WI38 (cell line): ENCODE measurements around the gene SAMD4A.

Source experiments
- H3K4me3 ChIP-seq: 2 replicates; pipeline ENCODE4 v1.5.1; 2011; ENCODE audit warnings: low read depth, mild to moderate bottlenecking, control low read depth, low read length
- TF ChIP-seq, protein P1 (sequence below): IDR thresholded peaks from 2 replicates; pipeline ENCODE4 v1.5.1; 2012; ENCODE audit warnings: low read depth, mild to moderate bottlenecking, control low read depth, low read length

The SAMD4A gene

DNA sequence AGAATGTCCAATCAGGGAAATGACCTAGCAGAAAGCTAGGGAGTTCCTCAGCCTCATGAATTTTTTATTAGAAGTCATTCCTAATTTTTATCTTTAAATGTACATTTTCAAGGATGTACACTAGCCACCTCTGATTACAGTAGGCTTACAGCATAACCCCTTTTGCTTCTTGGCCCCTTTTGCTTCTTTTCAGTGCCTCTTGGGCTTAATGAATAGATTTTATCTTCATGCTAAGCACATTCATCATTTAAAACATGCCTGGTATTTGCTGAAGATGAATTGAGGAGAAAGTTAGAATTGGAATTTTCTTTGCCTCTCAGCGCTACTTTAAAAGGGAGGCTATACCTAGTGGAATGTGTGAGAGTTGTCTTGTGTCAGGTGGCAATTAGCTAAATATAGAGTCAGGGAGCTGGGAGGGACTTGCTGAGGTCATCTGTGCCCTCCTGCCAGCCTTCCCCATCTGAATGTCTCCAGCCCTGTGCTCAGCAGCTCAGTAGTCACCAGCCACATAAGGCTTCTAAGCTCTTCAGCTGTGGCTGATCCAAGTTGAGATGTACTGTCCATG is 132.1 kb downstream of the SAMD4A start:
- no peak overlapping the region for H3K4me3 ChIP-seq
- TF ChIP-seq, protein P1, sequence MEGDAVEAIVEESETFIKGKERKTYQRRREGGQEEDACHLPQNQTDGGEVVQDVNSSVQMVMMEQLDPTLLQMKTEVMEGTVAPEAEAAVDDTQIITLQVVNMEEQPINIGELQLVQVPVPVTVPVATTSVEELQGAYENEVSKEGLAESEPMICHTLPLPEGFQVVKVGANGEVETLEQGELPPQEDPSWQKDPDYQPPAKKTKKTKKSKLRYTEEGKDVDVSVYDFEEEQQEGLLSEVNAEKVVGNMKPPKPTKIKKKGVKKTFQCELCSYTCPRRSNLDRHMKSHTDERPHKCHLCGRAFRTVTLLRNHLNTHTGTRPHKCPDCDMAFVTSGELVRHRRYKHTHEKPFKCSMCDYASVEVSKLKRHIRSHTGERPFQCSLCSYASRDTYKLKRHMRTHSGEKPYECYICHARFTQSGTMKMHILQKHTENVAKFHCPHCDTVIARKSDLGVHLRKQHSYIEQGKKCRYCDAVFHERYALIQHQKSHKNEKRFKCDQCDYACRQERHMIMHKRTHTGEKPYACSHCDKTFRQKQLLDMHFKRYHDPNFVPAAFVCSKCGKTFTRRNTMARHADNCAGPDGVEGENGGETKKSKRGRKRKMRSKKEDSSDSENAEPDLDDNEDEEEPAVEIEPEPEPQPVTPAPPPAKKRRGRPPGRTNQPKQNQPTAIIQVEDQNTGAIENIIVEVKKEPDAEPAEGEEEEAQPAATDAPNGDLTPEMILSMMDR: no peak

DNA sequence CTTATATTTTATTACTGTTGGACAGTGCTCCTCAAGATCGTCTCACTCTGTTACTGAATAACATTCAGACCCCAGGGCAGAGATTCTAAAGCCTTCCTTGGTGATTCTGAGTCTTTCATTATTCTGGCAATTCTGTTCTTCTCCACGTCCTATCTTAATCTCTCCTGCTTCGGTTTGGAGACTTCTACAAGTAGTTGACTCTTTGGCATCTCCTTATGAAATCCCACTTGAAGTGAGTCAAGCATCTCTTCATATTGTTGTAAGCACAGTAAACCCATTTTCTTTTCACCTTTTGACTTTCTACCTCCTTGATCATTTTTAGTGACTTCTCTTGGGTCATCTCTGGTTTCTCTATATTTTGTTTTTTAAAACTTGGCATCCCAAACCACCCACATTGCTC is 132.8 kb downstream of the SAMD4A start:
- TF ChIP-seq, protein P1: no peak
- H3K4me3 ChIP-seq: no peak overlapping the region

DNA sequence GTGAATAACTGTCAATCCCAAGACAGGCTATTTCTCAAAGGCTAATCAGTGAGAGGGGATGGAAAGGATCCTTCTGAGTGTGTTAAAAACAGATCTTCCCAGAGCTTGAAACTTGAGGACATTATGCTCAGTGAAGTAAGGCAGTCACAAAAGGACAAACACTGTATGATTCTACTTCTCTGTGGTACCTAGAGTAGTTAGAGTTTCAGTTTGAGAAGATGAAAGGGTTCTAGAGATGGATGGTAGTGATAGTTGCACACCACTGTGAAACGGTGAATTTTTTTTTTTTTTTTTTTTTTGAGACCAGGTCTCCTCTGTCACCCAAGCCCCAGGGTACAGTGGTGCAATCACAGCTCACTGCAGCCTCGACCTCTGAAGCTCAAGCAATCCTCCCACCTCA is 133.8 kb downstream of the SAMD4A start:
- TF ChIP-seq, protein P1: no peak
- H3K4me3 ChIP-seq: no peak overlapping the region

DNA sequence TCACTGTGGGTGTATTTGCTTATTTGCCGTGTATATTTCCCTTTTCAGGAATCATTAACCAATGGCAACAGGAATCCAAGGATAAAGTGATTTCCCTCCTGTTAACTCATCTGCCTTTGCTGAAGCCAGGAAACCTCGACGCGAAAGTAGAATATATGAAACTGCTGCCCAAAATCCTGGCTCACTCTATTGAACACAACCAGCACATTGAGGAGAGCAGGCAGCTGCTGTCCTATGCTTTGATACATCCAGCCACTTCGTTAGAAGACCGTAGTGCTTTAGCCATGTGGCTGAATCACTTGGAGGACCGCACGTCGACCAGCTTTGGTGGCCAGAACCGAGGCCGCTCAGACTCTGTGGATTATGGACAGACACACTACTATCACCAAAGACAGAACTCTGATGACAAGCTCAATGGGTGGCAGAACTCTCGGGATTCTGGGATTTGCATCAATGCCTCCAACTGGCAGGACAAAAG is 135.1 kb downstream of the SAMD4A start:
- no peak overlapping the region for H3K4me3 ChIP-seq
- TF ChIP-seq, protein P1: no peak

DNA sequence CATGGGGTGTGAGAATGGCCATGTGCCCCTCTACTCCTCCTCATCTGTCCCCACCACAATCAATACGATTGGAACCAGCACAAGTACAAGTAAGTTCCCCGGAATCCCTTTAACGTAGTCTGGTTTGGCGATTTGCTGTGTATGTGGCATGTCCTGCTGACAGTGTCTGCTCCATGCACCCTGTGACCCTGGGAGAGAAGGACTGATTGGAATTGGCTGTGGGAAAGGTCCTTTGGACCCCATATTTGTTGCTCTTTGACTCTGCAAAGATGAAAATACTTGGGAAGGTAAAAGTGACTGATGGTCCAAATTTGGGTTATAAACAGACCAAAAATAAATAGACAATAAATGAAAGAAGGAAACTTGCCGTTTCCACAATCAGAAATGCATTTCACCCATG is 135.6 kb downstream of the SAMD4A start:
- TF ChIP-seq, protein P1: no peak
- no peak overlapping the region for H3K4me3 ChIP-seq

DNA sequence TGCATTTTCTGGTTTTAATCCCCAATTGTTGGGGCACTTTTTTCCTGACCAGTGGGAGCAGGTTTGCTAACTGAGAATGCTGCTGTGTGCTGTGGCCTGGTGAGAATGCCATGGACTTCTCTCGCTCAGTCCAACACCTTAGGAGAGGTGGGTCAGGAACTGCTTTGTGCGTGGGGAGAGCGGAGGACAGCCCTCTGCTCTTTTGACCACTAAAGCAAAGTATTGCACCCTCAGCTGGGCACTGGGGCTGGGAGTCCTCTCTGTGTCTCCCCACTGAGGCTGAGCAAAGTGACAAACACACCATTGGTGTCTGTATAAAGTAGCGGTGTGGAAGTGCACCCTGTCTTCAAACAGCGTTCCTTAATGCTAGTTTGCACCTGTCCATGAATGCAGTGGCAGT is 136.2 kb downstream of the SAMD4A start:
- no peak overlapping the region for H3K4me3 ChIP-seq
- TF ChIP-seq, protein P1: no peak

DNA sequence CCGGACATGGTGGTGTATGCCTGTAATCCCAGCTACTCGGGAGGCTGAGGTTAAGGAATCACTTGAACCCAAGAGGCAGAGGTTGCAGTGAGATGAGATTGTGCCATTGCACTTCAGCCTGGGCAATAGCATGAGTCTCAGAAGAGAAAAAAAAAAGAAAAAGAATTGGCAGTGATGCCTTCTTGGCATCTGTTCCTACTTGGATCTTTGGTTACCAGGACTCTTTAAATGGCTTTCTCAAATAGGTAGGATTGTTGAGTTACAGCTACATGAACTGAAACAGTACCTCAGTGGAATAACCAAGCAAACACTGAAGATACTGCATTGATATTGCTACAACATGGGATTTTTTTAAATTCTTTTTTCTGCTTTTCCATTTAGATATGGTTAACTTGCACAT is 136.8 kb downstream of the SAMD4A start:
- TF ChIP-seq, protein P1: no peak
- no peak overlapping the region for H3K4me3 ChIP-seq
